Measurements from ENCODE around the gene DNAJC21. TPM values are rescaled to one million over a fixed set of nuclear protein-coding genes. Genes with fewer than 3 reads are reported as not detected.

Gene DNAJC21
- total and polyA plus RNA-seq, 10 of the 15 experiments (the other 5 are each of a cell fraction or from before 2014, with no cell fraction given): 9.2 to 53.5 (median 23.7) TPM

DNA sequence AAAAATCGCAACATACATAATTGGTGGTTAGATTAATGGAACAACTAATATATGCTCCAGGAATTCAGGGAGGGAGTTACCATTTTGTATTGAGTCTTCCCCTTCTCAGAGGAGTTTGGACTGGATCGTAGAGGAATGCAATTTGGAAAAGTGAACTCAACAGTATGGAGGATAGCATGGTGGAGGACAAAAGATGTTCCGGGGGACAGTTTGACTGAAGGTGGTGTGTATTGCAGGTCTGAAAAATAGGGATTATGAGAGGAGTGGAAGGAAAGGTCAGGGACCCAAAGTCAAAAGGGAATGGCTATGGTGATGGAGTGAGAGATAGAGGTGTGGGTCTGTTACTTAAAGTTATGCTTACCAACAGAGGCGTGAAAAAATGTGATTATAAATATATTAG lies 1.5 kb downstream of the DNAJC21 start (continued):
- TF ChIP-seq RELB (IDR thresholded peaks at IDR 0.05; ENCODE audit: low read depth): no peak
- TF ChIP-seq, protein P1, sequence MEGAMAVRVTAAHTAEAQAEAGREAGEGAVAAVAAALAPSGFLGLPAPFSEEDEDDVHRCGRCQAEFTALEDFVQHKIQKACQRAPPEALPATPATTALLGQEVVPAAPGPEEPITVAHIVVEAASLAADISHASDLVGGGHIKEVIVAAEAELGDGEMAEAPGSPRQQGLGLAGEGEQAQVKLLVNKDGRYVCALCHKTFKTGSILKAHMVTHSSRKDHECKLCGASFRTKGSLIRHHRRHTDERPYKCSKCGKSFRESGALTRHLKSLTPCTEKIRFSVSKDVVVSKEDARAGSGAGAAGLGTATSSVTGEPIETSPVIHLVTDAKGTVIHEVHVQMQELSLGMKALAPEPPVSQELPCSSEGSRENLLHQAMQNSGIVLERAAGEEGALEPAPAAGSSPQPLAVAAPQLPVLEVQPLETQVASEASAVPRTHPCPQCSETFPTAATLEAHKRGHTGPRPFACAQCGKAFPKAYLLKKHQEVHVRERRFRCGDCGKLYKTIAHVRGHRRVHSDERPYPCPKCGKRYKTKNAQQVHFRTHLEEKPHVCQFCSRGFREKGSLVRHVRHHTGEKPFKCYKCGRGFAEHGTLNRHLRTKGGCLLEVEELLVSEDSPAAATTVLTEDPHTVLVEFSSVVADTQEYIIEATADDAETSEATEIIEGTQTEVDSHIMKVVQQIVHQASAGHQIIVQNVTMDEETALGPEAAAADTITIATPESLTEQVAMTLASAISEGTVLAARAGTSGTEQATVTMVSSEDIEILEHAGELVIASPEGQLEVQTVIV (IDR thresholded peaks at IDR 0.05; ENCODE audit: borderline replicate concordance, partially characterized antibody): no peak

DNA sequence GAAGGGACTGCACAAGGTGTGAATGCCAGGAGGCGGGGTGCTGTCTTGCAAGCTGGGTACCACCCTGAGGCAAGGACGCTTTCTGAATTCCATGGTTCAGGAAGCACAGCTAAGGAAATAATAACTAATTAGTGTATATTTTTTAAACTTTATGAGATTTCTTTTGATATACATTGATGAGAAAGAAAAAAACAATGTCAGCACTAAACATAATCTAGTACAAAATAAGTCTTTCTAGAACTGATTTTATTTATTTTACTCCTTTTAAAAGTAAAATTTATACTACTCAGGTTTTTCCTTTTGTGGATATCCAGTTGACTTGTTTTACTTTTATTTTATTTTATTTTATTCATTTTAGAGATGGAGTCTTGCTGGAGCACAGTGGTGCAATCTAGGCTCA lies 3.6 kb downstream of the DNAJC21 start:
- RAD21 ChIA-PET (ENCODE audit: unreplicated experiment): no interaction called here
- Histone ChIP-seq H3K79me2 (ENCODE audit: control insufficient read depth, insufficient read depth, low read length) (peaks cover 33% of the 10 kb centered on the region), H3K4me1 (ENCODE audit: control insufficient read depth, insufficient read depth, low read length) (no peaks in the 10 kb centered on the region), H3K4me2 (ENCODE audit: control insufficient read depth, insufficient read depth) (no peak overlapping the region), H3K9me3 (replicated peaks; ENCODE audit: control insufficient read depth, insufficient read depth, low read length) (no peaks in the 10 kb centered on the region), H3K36me3 (ENCODE audit: control insufficient read depth in 2 of 2, insufficient read depth in 2 of 2, low read length in 1 of 2) (peaks cover 2 to 15% of the 10 kb centered on the region in 2 experiments; a peak in 2 of 4 replicates), H3K27me3 (replicated peaks in 1 of 2; ENCODE audit: control insufficient read depth in 2 of 2, insufficient read depth in 2 of 2, low read length in 1 of 2) (no peaks in the 10 kb centered on the region), H4K20me1 (ENCODE audit: control insufficient read depth, insufficient read depth) (no peaks in the 10 kb centered on the region), H3K9ac (ENCODE audit: control insufficient read depth, insufficient read depth, low read length) (no peak overlapping the region), H3K4me3 (no peak overlapping the region), H2AFZ (ENCODE audit: control insufficient read depth, low read depth, low read length) (no peak overlapping the region), H3K27ac (ENCODE audit: control insufficient read depth, insufficient read depth) (no peak overlapping the region)
- POLR2A ChIA-PET: no interaction called here
- no peak for FAIRE-seq
- in situ Hi-C loops (cut with MboI): no loop called here
- SMC1A ChIA-PET (ENCODE audit: uncharacterized antibody, unreplicated experiment): interaction anchor here (1.0 to 1.6 kb wide), 4 partner anchors 16 to 70 kb away, joined by 3 to 5 read pairs (median 4); no protein-coding TSS in a partner anchor
- no TSS peak for BruUV-seq (replicated peaks)
- WGBS (ENCODE audit: insufficient coverage, insufficient replicate concordance, low lambda C conversion rate, missing lambda C conversion rate): 94% methylated on average over 2 of the region's 2 CpGs
- CTCF ChIA-PET: interaction anchor here (0.7 to 4.6 kb wide), 5 partner anchors 23 to 70 kb away, joined by 3 to 19 read pairs (median 7); no protein-coding TSS in a partner anchor
- DNase-seq (ENCODE audit: low read depth, low spot score): no peak
- ATAC-seq: no peak
- intact Hi-C loops (cut with micrococcal nuclease; ENCODE audit: unreplicated experiment): no loop called here
- TF ChIP-seq RBBP5 (conservative IDR thresholded peaks at IDR 0.05): no peak
- no peak for TF ChIP-seq STAT3 (IDR thresholded peaks at IDR 0.05; ENCODE audit: low read depth, low read length)
- TF ChIP-seq BCL11A (IDR thresholded peaks at IDR 0.05; ENCODE audit: low read depth, low read length): no peak
- no peak for TF ChIP-seq TAF1 (IDR thresholded peaks at IDR 0.05; ENCODE audit: borderline replicate concordance, low read depth, low read length)
- TF ChIP-seq ZNF217 (IDR thresholded peaks at IDR 0.05): no peak
- TF ChIP-seq, protein P2, sequence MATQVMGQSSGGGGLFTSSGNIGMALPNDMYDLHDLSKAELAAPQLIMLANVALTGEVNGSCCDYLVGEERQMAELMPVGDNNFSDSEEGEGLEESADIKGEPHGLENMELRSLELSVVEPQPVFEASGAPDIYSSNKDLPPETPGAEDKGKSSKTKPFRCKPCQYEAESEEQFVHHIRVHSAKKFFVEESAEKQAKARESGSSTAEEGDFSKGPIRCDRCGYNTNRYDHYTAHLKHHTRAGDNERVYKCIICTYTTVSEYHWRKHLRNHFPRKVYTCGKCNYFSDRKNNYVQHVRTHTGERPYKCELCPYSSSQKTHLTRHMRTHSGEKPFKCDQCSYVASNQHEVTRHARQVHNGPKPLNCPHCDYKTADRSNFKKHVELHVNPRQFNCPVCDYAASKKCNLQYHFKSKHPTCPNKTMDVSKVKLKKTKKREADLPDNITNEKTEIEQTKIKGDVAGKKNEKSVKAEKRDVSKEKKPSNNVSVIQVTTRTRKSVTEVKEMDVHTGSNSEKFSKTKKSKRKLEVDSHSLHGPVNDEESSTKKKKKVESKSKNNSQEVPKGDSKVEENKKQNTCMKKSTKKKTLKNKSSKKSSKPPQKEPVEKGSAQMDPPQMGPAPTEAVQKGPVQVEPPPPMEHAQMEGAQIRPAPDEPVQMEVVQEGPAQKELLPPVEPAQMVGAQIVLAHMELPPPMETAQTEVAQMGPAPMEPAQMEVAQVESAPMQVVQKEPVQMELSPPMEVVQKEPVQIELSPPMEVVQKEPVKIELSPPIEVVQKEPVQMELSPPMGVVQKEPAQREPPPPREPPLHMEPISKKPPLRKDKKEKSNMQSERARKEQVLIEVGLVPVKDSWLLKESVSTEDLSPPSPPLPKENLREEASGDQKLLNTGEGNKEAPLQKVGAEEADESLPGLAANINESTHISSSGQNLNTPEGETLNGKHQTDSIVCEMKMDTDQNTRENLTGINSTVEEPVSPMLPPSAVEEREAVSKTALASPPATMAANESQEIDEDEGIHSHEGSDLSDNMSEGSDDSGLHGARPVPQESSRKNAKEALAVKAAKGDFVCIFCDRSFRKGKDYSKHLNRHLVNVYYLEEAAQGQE (IDR thresholded peaks at IDR 0.05; ENCODE audit: low read depth, low read length): no peak
- TF ChIP-seq BCL3 (IDR thresholded peaks at IDR 0.05; ENCODE audit: borderline replicate concordance, insufficient read depth, low read depth, low read length, poor library complexity, severe bottlenecking): no peak
- TF ChIP-seq RB1 (IDR thresholded peaks at IDR 0.05; ENCODE audit: borderline replicate concordance): no peak
- no peak for TF ChIP-seq POLR2AphosphoS5 (IDR thresholded peaks at IDR 0.05; ENCODE audit: low read length)
- no peak for TF ChIP-seq YY1 (IDR thresholded peaks at IDR 0.05; ENCODE audit: low read depth, low read length)
- TF ChIP-seq SMARCA5 (IDR thresholded peaks at IDR 0.05): no peak
- TF ChIP-seq FOS (IDR thresholded peaks at IDR 0.05; ENCODE audit: borderline replicate concordance, extremely low read depth, insufficient read length): no peak
- no peak for TF ChIP-seq TBL1XR1 (IDR thresholded peaks at IDR 0.05; ENCODE audit: low read depth, low read length)
